GM12865 (cell line): ENCODE data around the gene CD36.

Experiments used
- DNase-seq: peaks from one replicate; pipeline ENCODE4 v3.0.0; 2010; ENCODE audit warnings: low read depth
- H3K4me3 ChIP-seq: 2 replicates; pipeline ENCODE4 v1.5.1; 2011; ENCODE audit warnings: mild to moderate bottlenecking, low read depth, low read length, control low read depth
- CTCF ChIP-seq: IDR thresholded peaks from 2 replicates; pipeline ENCODE4 v1.5.1; 2011; ENCODE audit warnings: low read length, control low read depth, low read depth, inconsistent platforms; ENCODE audit not compliant: insufficient read depth; ENCODE audit errors: missing control alignments

The CD36 gene

GRCh38 chr7:80611353-80611752 lies 27.1 kb upstream of the CD36 start:
- DNase-seq: no peak
- H3K4me3 ChIP-seq: no peak overlapping the region
- no peak for TF ChIP-seq CTCF

GRCh38 chr7:80611779-80612178 lies 26.7 kb upstream of the CD36 start:
- TF ChIP-seq CTCF: no peak
- no peak for DNase-seq
- no peak overlapping the region for H3K4me3 ChIP-seq

- TF ChIP-seq CTCF: no peak
- no peak for DNase-seq
- no peak overlapping the region for H3K4me3 ChIP-seq
Observed at GRCh38 chr7:80612880-80613279, 25.6 kb upstream of the CD36 start.

GRCh38 chr7:80613519-80613918 lies 24.9 kb upstream of the CD36 start:
- H3K4me3 ChIP-seq: no peak overlapping the region
- no peak for TF ChIP-seq CTCF
- no peak for DNase-seq

- no peak overlapping the region for H3K4me3 ChIP-seq
- no peak for DNase-seq
- TF ChIP-seq CTCF: no peak
Observed at GRCh38 chr7:80614851-80615271, 23.6 kb upstream of the CD36 start.

- H3K4me3 ChIP-seq: no peak overlapping the region
- no peak for DNase-seq
- TF ChIP-seq CTCF: no peak
Observed at GRCh38 chr7:80618096-80618495, 20.3 kb upstream of the CD36 start.

- TF ChIP-seq CTCF: no peak
- DNase-seq: no peak
- H3K4me3 ChIP-seq: no peak overlapping the region
Observed at GRCh38 chr7:80619741-80620140, 18.7 kb upstream of the CD36 start.
